Measurements from ENCODE around the gene TRIM44. TPM values are rescaled to one million over a fixed set of nuclear protein-coding genes. Genes with fewer than 3 reads are reported as not detected.
"Not testable (repeated sequence)": the region's sequence is repeated elsewhere in the genome, so short reads cannot be mapped to it uniquely, and the experiment has no call there.

Gene TRIM44
- total RNA-seq, 2 donors from 2014 or later: 17.5 to 34.9 TPM

- DNase-seq (ENCODE audit: low spot score in 2 of 2) (no peak), ATAC-seq (no peak)
- Mint-ChIP-seq H3K36me3 (no peaks in the 10 kb centered on the region), H3K27ac (no peak overlapping the region), H3K9me3 (peaks cover 0 to 4% of the 10 kb centered on the region in 2 donors)
Measured at GRCh38 chr11:35655254-35655653, 7.3 kb upstream of the TRIM44 start.

- Mint-ChIP-seq H3K9me3 (peaks cover 0 to 4% of the 10 kb centered on the region in 2 donors), H3K27ac (no peak overlapping the region), H3K36me3 (no peaks in the 10 kb centered on the region)
- ATAC-seq: no peak
- DNase-seq (ENCODE audit: low spot score in 2 of 2): no peak
Measured at GRCh38 chr11:35655856-35656255, 6.7 kb upstream of the TRIM44 start.

- H3K9me3 Mint-ChIP-seq: peaks cover 3 to 8% of the 10 kb centered on the region in 2 donors
- H3K36me3 Mint-ChIP-seq: peaks cover 5 to 11% of the 10 kb centered on the region in 2 donors
- H3K27ac Mint-ChIP-seq: no peak overlapping the region
- no peak for DNase-seq (ENCODE audit: low spot score in 2 of 2)
- no peak for ATAC-seq
Measured at GRCh38 chr11:35658020-35658948, 4.3 kb upstream of the TRIM44 start.

GRCh38 chr11:35661534-35661933 lies 1.0 kb upstream of the TRIM44 start:
- H3K9me3 Mint-ChIP-seq: peaks cover 17 to 18% of the 10 kb centered on the region in 2 donors
- ATAC-seq (no peak), DNase-seq (ENCODE audit: low spot score in 2 of 2) (no peak)
- H3K27ac Mint-ChIP-seq: peak overlapping the region in 1 of 2 donors; percentile 94
- peaks cover 29 to 37% of the 10 kb centered on the region in 2 donors for H3K36me3 Mint-ChIP-seq

- Mint-ChIP-seq H3K36me3 (peaks cover 29 to 37% of the 10 kb centered on the region in 2 donors), H3K27ac (peak overlapping the region; percentile 91 to 94), H3K9me3 (peaks cover 18 to 21% of the 10 kb centered on the region in 2 donors)
- ATAC-seq (peak; percentile 14 to 32), DNase-seq (ENCODE audit: low spot score in 2 of 2) (no peak)
Measured at GRCh38 chr11:35662061-35662648, 420 bp upstream of the TRIM44 start.

GRCh38 chr11:35663408-35663702 lies 780 bp downstream of the TRIM44 start:
- H3K27ac Mint-ChIP-seq: peak overlapping the region; percentile 60 to 94
- no peak for ATAC-seq
- peaks cover 29 to 48% of the 10 kb centered on the region in 2 donors for H3K36me3 Mint-ChIP-seq
- H3K9me3 Mint-ChIP-seq: peaks cover 18 to 29% of the 10 kb centered on the region in 2 donors
- no peak for DNase-seq (ENCODE audit: low spot score in 2 of 2)

GRCh38 chr11:35664977-35665441 lies 2.4 kb downstream of the TRIM44 start:
- H3K9me3 Mint-ChIP-seq: peaks cover 18 to 36% of the 10 kb centered on the region in 2 donors
- peaks cover 29 to 60% of the 10 kb centered on the region in 2 donors for H3K36me3 Mint-ChIP-seq
- ATAC-seq: no peak
- no peak overlapping the region for H3K27ac Mint-ChIP-seq
- DNase-seq (ENCODE audit: low spot score in 2 of 2): no peak

- peaks cover 25 to 70% of the 10 kb centered on the region in 2 donors for H3K36me3 Mint-ChIP-seq
- H3K27ac Mint-ChIP-seq: no peak overlapping the region
- peaks cover 16 to 43% of the 10 kb centered on the region in 2 donors for H3K9me3 Mint-ChIP-seq
- DNase-seq (ENCODE audit: low spot score in 2 of 2) (no peak), ATAC-seq (no peak)
Measured at GRCh38 chr11:35667257-35667656, 4.7 kb downstream of the TRIM44 start.

GRCh38 chr11:35668350-35668749 lies 5.8 kb downstream of the TRIM44 start:
- not testable (repeated sequence) for H3K27ac Mint-ChIP-seq; ATAC-seq; DNase-seq (ENCODE audit: low spot score in 2 of 2)
- H3K9me3 Mint-ChIP-seq: peaks cover 9 to 39% of the 10 kb centered on the region in 2 donors
- peaks cover 17 to 64% of the 10 kb centered on the region in 2 donors for H3K36me3 Mint-ChIP-seq

GRCh38 chr11:35671396-35672127 lies 9.0 kb downstream of the TRIM44 start:
- Mint-ChIP-seq H3K9me3 (peaks cover 0 to 26% of the 10 kb centered on the region in 2 donors), H3K27ac (no peak overlapping the region), H3K36me3 (peaks cover 0 to 33% of the 10 kb centered on the region in 2 donors)
- ATAC-seq (no peak), DNase-seq (ENCODE audit: low spot score in 2 of 2) (no peak)

GRCh38 chr11:35672608-35673007 lies 10.0 kb downstream of the TRIM44 start:
- no peak for ATAC-seq
- DNase-seq (ENCODE audit: low spot score in 2 of 2): no peak
- Mint-ChIP-seq H3K27ac (no peak overlapping the region), H3K9me3 (peaks cover 0 to 21% of the 10 kb centered on the region in 2 donors), H3K36me3 (peaks cover 0 to 29% of the 10 kb centered on the region in 2 donors)

- no peak for ATAC-seq
- no peak overlapping the region for H3K27ac Mint-ChIP-seq
- no peaks in the 10 kb centered on the region for H3K9me3 Mint-ChIP-seq
- no peak for DNase-seq (ENCODE audit: low spot score in 2 of 2)
- H3K36me3 Mint-ChIP-seq: no peaks in the 10 kb centered on the region
Measured at GRCh38 chr11:35675901-35676610, 13.5 kb downstream of the TRIM44 start.

GRCh38 chr11:35676611-35676965 lies 14.0 kb downstream of the TRIM44 start:
- no peak for ATAC-seq

GRCh38 chr11:35677904-35678303 lies 15.3 kb downstream of the TRIM44 start:
- no peak overlapping the region for H3K27ac Mint-ChIP-seq
- peak in 1 of 2 donors; percentile 33 for ATAC-seq

More at GRCh38 chr11:35676611-35676965, 14.0 kb downstream of the TRIM44 start:
- DNase-seq (ENCODE audit: low spot score in 2 of 2): no peak
- Mint-ChIP-seq H3K36me3 (no peaks in the 10 kb centered on the region), H3K27ac (no peak overlapping the region), H3K9me3 (no peaks in the 10 kb centered on the region)

GRCh38 chr11:35678471-35678870 lies 15.9 kb downstream of the TRIM44 start:
- Mint-ChIP-seq H3K36me3 (no peaks in the 10 kb centered on the region), H3K27ac (no peak overlapping the region), H3K9me3 (no peaks in the 10 kb centered on the region)
- ATAC-seq: no peak
- DNase-seq (ENCODE audit: low spot score in 2 of 2): no peak

More at GRCh38 chr11:35677904-35678303, 15.3 kb downstream of the TRIM44 start:
- no peaks in the 10 kb centered on the region for H3K9me3 Mint-ChIP-seq
- H3K36me3 Mint-ChIP-seq: no peaks in the 10 kb centered on the region
- no peak for DNase-seq (ENCODE audit: low spot score in 2 of 2)

- Mint-ChIP-seq H3K36me3 (no peaks in the 10 kb centered on the region), H3K27ac (no peak overlapping the region), H3K9me3 (no peaks in the 10 kb centered on the region)
- no peak for ATAC-seq
- DNase-seq (ENCODE audit: low spot score in 2 of 2): no peak
Measured at GRCh38 chr11:35678975-35679374, 16.4 kb downstream of the TRIM44 start.

Data from activated naive CD4-positive, alpha-beta T cell treated with anti-CD3 and anti-CD28 coated beads, Interleukin-2, amount 50 U/mL, for 72 hours (primary cell).